ENCODE results near the gene ARHGEF33. TPM values are rescaled to one million over a fixed set of nuclear protein-coding genes. Genes with fewer than 3 reads are reported as not detected.

Gene ARHGEF33
- 1 to 10 TPM in 3 of 6 donors, under 1 TPM in 3; 0.34 to 3.1 (median 1.0) TPM for total RNA-seq

GRCh38 chr2:38889575-38889974, at the start of gene ARHGEF33:
TSS of gene ARHGEF33 (plus strand) at chr2:38889875. CDS start at chr2:38919448, 29,573 bp downstream.
- DNase-seq (no peak), ATAC-seq (ENCODE audit: low FRiP score in 2 of 2) (no peak)
- Histone ChIP-seq H3K4me1 (no peaks in the 10 kb centered on the region), H3K9me3 (no peaks in the 10 kb centered on the region), H3K36me3 (no peaks in the 10 kb centered on the region), H3K27me3 (no peaks in the 10 kb centered on the region), H3K4me3 (no peak within 1 kb of the TSS), H3K27ac (no peak within 1 kb of the TSS)
- 81 to 82% methylated on average over 3 of the region's 3 CpGs for WGBS, 2 donors
- TF ChIP-seq CTCF (IDR thresholded peaks at IDR 0.05) = no peak
- no peak for TF ChIP-seq POLR2A (IDR thresholded peaks at IDR 0.05)
- no peak for TF ChIP-seq POLR2AphosphoS5 (IDR thresholded peaks at IDR 0.05)
- TF ChIP-seq EP300 (IDR thresholded peaks at IDR 0.05) = no peak

DNA sequence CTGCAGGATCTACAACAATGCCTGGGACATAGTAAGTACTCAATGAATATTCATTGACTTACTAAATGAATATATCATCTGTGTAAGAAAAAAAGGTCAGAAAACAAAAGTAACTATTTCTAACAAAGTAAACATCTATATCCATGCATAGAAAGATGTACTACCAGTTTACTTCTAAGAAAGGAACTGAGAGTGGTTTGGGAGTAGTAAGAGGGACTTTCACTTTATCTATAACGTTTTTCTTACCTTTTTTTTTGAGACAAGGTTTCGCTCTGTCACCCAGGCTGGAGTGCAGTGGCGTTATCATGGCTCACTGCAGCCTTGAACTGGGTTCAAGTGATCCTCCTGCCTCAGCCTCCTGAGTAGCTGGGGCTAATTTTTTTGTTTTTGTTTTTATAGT, 39.6 kb upstream of the ARHGEF33 start:
- no peaks in the 10 kb centered on the region for H3K4me1 ChIP-seq
- no peaks in the 10 kb centered on the region for H3K27me3 ChIP-seq
- no peak for TF ChIP-seq POLR2AphosphoS5 (IDR thresholded peaks at IDR 0.05)
- no peak for TF ChIP-seq EP300 (IDR thresholded peaks at IDR 0.05)
- no peak for TF ChIP-seq POLR2A (IDR thresholded peaks at IDR 0.05)
- TF ChIP-seq CTCF (IDR thresholded peaks at IDR 0.05) = no peak
- no peak overlapping the region for H3K4me3 ChIP-seq
- DNase-seq (no peak), ATAC-seq (ENCODE audit: low FRiP score in 2 of 2) (no peak)
- H3K27ac ChIP-seq = no peak overlapping the region
- WGBS, 2 donors = 84 to 89% methylated on average over 3 of the region's 3 CpGs
- H3K36me3 ChIP-seq = peaks cover 8 to 40% (median 15%) of the 10 kb centered on the region in 4 donors
- H3K9me3 ChIP-seq = no peaks in the 10 kb centered on the region

DNA sequence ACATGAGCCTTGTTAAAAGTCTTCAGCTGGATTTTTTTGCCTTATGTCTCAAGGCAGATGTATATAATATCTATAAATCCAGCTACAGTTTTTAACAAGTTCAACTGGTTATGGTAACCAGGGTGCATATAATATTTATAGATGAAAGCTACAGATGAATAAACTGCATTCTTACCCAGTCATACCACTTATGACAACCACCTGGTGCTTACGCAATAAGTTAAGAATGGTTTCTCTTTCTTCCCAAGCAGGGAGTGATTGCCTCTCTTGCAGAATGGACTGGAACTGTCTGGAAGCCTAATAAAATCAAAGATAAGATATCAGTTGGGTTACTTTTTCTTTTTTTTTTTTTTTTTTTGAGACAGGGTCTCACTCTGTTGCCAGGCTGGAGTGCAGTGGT, 33.5 kb upstream of the ARHGEF33 start:
- Histone ChIP-seq H3K27me3 (no peaks in the 10 kb centered on the region), H3K4me3 (no peak overlapping the region), H3K27ac (no peak overlapping the region), H3K36me3 (peaks cover 15 to 78% (median 35%) of the 10 kb centered on the region in 4 donors), H3K9me3 (no peaks in the 10 kb centered on the region), H3K4me1 (no peaks in the 10 kb centered on the region)
- 90 to 100% methylated on average over 1 of the region's 1 CpG for WGBS, 2 donors
- no peak for DNase-seq
- ATAC-seq (ENCODE audit: low FRiP score in 2 of 2) = no peak
- TF ChIP-seq POLR2A (IDR thresholded peaks at IDR 0.05) (no peak), EP300 (IDR thresholded peaks at IDR 0.05) (no peak), POLR2AphosphoS5 (IDR thresholded peaks at IDR 0.05) (no peak), CTCF (IDR thresholded peaks at IDR 0.05) (no peak)

DNA sequence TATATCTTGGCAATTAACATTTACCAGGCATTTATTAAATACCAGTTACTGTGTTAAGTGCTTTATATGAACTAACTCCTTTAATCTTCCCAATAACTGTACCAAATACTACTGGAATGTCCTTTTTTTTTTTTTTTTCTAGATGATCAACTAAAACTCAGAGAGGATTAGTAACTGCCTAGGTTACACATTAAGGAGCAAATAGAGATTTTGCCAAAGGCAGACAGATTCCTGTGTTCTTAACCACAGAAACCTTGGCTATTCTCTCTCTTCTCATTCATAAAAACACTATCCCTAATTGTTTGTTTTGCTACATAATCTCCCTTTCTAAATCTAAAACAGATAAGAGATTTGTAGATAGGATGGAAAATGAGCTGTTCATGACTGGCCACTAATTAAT, 27.2 kb upstream of the ARHGEF33 start:
- ATAC-seq (ENCODE audit: low FRiP score in 2 of 2) (no peak), DNase-seq (no peak)
- H3K27me3 ChIP-seq = no peaks in the 10 kb centered on the region
- no peak overlapping the region for H3K27ac ChIP-seq
- TF ChIP-seq EP300 (IDR thresholded peaks at IDR 0.05) (no peak), POLR2AphosphoS5 (IDR thresholded peaks at IDR 0.05) (no peak), POLR2A (IDR thresholded peaks at IDR 0.05) (no peak), CTCF (IDR thresholded peaks at IDR 0.05) (no peak)
- no peaks in the 10 kb centered on the region for H3K9me3 ChIP-seq
- no peaks in the 10 kb centered on the region for H3K4me1 ChIP-seq
- H3K36me3 ChIP-seq = peaks cover 12 to 61% (median 33%) of the 10 kb centered on the region in 4 donors
- no peak overlapping the region for H3K4me3 ChIP-seq

- H3K27ac ChIP-seq = no peak overlapping the region
- no peak for TF ChIP-seq CTCF (IDR thresholded peaks at IDR 0.05)
- 79 to 86% methylated on average over 2 of the region's 2 CpGs for WGBS, 2 donors
- no peak overlapping the region for H3K4me3 ChIP-seq
- H3K36me3 ChIP-seq = peaks cover 12 to 56% (median 29%) of the 10 kb centered on the region in 4 donors
- no peak for ATAC-seq (ENCODE audit: low FRiP score in 2 of 2)
- no peak for DNase-seq
- H3K9me3 ChIP-seq = no peaks in the 10 kb centered on the region
- no peaks in the 10 kb centered on the region for H3K4me1 ChIP-seq
- no peaks in the 10 kb centered on the region for H3K27me3 ChIP-seq
Observed at GRCh38 chr2:38863061-38863695, 26.5 kb upstream of the ARHGEF33 start.
